ENCODE data around the gene TP53AIP1.

The TP53AIP1 gene

DNA sequence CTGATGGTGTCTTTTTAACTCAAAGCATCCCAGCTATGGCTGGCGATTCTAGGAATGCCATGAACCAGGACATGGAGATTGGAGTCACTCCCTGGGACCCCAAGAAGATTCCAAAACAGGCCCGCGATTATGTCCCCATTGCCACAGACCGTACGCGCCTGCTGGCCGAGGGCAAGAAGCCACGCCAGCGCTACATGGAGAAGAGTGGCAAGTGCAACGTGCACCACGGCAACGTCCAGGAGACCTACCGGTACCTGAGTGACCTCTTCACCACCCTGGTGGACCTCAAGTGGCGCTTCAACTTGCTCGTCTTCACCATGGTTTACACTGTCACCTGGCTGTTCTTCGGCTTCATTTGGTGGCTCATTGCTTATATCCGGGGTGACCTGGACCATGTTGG, 31.4 kb downstream of the TP53AIP1 start:
- H3K4me3 ChIP-seq (replicated peaks; ENCODE audit: low read depth, low read length): no peak overlapping the region
- DNase-seq (ENCODE audit: extremely low read depth, low read depth): no peak
- TF ChIP-seq, protein P1, sequence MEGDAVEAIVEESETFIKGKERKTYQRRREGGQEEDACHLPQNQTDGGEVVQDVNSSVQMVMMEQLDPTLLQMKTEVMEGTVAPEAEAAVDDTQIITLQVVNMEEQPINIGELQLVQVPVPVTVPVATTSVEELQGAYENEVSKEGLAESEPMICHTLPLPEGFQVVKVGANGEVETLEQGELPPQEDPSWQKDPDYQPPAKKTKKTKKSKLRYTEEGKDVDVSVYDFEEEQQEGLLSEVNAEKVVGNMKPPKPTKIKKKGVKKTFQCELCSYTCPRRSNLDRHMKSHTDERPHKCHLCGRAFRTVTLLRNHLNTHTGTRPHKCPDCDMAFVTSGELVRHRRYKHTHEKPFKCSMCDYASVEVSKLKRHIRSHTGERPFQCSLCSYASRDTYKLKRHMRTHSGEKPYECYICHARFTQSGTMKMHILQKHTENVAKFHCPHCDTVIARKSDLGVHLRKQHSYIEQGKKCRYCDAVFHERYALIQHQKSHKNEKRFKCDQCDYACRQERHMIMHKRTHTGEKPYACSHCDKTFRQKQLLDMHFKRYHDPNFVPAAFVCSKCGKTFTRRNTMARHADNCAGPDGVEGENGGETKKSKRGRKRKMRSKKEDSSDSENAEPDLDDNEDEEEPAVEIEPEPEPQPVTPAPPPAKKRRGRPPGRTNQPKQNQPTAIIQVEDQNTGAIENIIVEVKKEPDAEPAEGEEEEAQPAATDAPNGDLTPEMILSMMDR (IDR thresholded peaks at IDR 0.05; ENCODE audit: low read depth, low read length, missing control alignments): no peak

DNA sequence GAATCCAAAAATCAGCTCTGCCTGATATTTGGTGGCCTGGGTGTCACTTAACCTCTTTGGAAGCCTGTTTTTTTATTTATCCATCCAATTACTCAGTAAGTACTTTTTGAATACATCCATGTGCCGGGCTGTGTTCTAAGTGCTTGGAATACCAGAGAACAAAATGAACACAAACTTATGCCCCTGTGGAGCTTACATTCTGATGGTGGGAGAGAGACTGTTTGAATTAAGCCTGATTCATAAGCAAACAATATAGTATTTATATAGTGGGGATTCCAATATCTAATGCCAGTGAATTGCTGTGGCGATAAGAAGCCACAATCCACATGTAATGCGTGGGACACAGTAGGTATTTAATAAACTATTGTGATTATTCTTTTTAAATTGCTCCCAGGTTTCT, 32.1 kb downstream of the TP53AIP1 start:
- H3K4me3 ChIP-seq (replicated peaks; ENCODE audit: low read depth, low read length): no peak overlapping the region
- TF ChIP-seq, protein P1 (IDR thresholded peaks at IDR 0.05; ENCODE audit: low read depth, low read length, missing control alignments): no peak
- no peak for DNase-seq (ENCODE audit: extremely low read depth, low read depth)

DNA sequence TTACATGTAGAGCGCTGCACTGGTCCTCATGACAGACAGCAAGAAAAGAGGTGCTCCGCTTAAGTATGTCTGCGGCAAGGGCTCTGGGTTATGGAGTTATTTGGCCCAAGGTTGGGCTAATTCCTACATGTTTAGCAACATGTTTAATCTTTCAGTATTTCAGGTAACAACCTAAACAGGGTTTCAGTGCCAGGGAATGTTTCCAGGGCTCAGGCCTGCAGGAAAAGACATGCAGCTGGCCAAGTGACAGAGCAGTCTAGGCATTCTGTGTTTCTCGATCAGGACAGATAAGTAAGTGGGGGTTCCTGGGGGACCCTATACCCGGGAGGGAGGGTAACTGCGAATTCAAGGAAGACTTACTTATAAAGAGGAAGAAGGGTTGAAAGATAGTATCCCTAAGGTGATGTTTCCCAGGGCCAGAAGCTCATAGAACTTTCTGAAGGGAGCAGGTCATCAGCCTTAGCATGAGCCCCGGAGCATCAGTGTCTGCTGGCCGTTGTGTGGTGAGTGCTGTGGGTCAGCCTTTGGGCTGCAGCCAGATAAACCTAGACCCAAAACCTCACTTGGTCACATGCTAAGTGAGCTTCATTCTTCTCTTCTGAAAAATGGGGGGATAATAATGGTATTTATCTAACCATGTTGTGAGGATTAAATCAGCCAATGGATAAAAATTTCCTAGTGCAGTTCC, 33.1 kb downstream of the TP53AIP1 start:
- no peak overlapping the region for H3K4me3 ChIP-seq (replicated peaks; ENCODE audit: low read depth, low read length)
- DNase-seq (ENCODE audit: extremely low read depth, low read depth): no peak
- TF ChIP-seq, protein P1 (IDR thresholded peaks at IDR 0.05; ENCODE audit: low read depth, low read length, missing control alignments): no peak

DNA sequence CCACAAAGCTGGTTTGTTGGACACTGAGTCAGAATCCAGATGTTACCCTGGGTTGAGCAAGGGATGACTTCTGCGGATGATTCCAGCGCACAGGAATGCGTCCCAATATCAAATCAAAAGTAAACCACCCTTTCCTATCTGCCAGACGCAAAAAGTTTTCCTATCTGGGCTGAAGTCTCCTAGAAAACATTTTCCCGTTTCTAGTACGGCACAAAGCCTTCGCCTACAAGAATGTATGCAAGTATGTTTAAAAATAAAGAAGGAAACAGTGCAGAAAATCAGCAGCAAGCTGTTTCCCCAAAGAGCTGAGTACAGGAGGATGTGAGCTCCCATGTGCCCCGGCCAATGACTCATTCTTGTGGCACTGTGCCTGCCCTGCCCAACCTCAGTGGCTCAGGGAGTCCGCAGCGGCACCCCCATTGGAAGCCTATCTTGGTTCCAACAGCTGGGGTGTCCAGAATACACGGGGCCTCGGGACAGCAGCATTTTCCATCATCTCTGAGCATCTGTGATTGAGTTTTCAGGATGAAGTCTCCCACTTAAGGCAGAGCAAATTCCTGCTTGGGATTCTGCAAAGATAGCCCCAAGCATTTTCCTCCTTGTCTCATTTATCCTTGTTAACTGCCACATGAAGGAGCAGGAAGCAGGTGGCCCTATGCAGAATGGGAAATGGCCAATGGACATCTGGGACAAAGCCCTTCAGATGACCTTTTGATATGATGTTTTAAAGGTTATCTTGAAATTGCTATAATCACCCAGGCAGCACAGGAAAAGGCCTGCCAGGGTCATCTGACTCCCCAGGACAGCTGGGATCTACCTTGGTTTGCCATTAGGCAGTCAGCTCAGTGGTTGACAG, 34.1 kb downstream of the TP53AIP1 start:
- TF ChIP-seq, protein P1 (IDR thresholded peaks at IDR 0.05; ENCODE audit: low read depth, low read length, missing control alignments): no peak
- peak; percentile 33 for DNase-seq (ENCODE audit: extremely low read depth, low read depth)
- 0 out of 2 replicates have a peak overlapping the region, but pooled peaks have one; percentile 1 for H3K4me3 ChIP-seq (replicated peaks; ENCODE audit: low read depth, low read length)

DNA sequence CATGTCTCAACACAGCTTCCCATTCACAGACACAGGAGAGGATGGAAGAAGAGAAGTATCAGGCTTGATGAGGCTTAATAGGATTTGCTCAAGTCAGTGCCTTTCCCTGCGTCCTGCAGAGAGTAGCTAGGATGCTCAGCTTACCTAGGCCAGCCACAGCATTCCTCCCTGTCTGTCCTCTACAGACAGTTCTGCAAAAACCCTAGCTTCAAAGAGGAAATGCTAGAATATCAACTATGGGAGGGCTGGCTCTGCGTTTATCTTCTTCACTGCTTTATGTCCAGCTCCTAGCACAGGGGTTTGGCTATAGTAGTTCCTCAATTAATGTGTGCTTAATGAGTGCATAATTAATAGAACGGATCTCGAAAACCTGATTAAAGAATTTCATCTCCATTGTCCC, 35.1 kb downstream of the TP53AIP1 start:
- no peak overlapping the region for H3K4me3 ChIP-seq (replicated peaks; ENCODE audit: low read depth, low read length)
- TF ChIP-seq, protein P1 (IDR thresholded peaks at IDR 0.05; ENCODE audit: low read depth, low read length, missing control alignments): no peak
- no peak for DNase-seq (ENCODE audit: extremely low read depth, low read depth)

DNA sequence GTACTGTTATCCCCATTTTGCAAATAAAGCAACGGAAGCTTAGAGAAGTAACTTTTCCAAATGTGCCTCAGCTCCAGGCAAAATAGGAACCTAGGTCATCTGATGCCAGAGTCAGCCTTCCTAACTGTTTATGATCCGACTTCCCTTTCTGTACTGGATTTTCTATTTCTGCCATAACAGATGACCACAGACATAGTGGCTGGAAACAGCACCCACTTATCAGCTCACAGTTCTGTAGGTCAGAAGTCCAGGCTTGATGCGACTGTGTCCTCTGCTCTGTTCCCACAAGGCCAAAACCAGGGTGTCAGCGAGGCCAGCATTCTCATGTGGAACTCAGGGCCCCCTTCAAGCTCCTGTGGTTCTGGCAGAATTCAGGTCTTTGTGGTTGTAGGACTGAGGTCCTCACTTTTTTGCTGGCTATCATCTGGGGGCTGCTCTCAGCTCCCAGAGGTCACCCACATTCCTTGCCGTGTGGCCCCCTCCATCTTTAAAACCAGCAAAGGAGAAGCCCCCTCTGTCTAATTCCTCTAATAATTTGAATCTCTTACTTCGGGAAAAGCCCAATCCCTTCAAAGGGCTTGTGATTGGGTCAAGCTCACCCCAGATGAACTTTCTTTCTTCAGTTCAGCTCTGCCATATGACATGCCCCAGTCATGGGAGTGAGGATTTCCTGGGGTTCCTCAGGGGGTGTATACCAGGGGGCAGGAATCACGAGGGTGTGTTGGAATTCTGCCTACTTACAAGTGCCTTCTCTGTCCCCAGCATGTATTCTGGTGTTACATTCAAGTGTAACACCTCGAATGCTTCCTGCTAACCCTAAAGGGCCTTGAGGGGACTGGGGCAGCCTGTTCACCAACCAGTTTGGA, 36.3 kb downstream of the TP53AIP1 start:
- H3K4me3 ChIP-seq (replicated peaks; ENCODE audit: low read depth, low read length): peak overlapping the region; percentile 45
- TF ChIP-seq, protein P1 (IDR thresholded peaks at IDR 0.05; ENCODE audit: low read depth, low read length, missing control alignments): no peak
- DNase-seq (ENCODE audit: extremely low read depth, low read depth): no peak

All from HFF-Myc (cell line).